Large intestine (tissue), 12 donors: ENCODE data around the gene NPTX1. TPM values are rescaled to one million over a fixed set of nuclear protein-coding genes. Genes with fewer than 3 reads are reported as not detected.

Source experiments
- DNase-seq, 2 donors: peaks; one replicate each; pipeline versions ENCODE4 v3.0.0 to v3.0.0-alpha.2; 2013
- H3K27ac ChIP-seq: one replicate; pipeline ENCODE4 v1.5.1; 2013; ENCODE audit warnings: low read length
- H3K27me3 ChIP-seq: 2 replicates; pipeline ENCODE4 v1.6.1; 2013; ENCODE audit warnings: low read length; ENCODE audit not compliant: control insufficient read depth, insufficient read depth
- H3K36me3 ChIP-seq: 2 replicates; pipeline ENCODE4 v1.6.1; 2013; ENCODE audit warnings: low read length; ENCODE audit not compliant: control insufficient read depth, insufficient read depth
- H3K4me1 ChIP-seq: one replicate; pipeline ENCODE4 v1.6.1; 2013; ENCODE audit warnings: low read length; ENCODE audit not compliant: control insufficient read depth, insufficient read depth
- H3K4me3 ChIP-seq: one replicate; pipeline ENCODE4 v1.5.1; 2013; ENCODE audit warnings: low read length
- H3K9me3 ChIP-seq: one replicate; pipeline ENCODE4 v1.6.1; 2013; ENCODE audit warnings: mild to moderate bottlenecking, low read depth, low read length, moderate library complexity; ENCODE audit not compliant: control insufficient read depth
- WGBS: methylation state at CpG from one replicate; pipeline ENCODE4 v1.1.5; 2013; ENCODE audit warnings: low lambda C conversion rate; ENCODE audit not compliant: insufficient coverage; 5-methylcytosine and 5-hydroxymethylcytosine counted together
- long read RNA-seq, 11 donors: transcript quantifications; one replicate each; lab custom pipeline, GENCODE V29; 2026
- polyA plus RNA-seq: library from polyadenylated mRNA; unstranded; fragments of 120-200 nt; gene quantifications from one replicate; pipeline ENCODE4 v1.2.1, GENCODE V29; 2013

Gene NPTX1, protein sequence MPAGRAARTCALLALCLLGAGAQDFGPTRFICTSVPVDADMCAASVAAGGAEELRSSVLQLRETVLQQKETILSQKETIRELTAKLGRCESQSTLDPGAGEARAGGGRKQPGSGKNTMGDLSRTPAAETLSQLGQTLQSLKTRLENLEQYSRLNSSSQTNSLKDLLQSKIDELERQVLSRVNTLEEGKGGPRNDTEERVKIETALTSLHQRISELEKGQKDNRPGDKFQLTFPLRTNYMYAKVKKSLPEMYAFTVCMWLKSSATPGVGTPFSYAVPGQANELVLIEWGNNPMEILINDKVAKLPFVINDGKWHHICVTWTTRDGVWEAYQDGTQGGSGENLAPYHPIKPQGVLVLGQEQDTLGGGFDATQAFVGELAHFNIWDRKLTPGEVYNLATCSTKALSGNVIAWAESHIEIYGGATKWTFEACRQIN
- 1.3 TPM for polyA plus RNA-seq
- long read RNA-seq, donor 1: 0 reads
- long read RNA-seq, donor 2, full-length matches to known transcripts: 1 of 1 reads
- long read RNA-seq, donor 2, partial matches to known transcripts: 0 of 1 reads
- long read RNA-seq, donor 2, other reads (novel, unspliced or antisense): 0 of 1 reads
- long read RNA-seq, donor 3: 0 reads
- long read RNA-seq, donor 4: 0 reads
- long read RNA-seq, donor 5: 0 reads
- long read RNA-seq, donor 6: 0 reads
- long read RNA-seq, donor 7, full-length matches to known transcripts: 2 of 2 reads
- long read RNA-seq, donor 7, partial matches to known transcripts: 0 of 2 reads
- long read RNA-seq, donor 7, other reads (novel, unspliced or antisense): 0 of 2 reads
- long read RNA-seq, donor 8, full-length matches to known transcripts: 1 of 1 reads
- long read RNA-seq, donor 8, partial matches to known transcripts: 0 of 1 reads
- long read RNA-seq, donor 8, other reads (novel, unspliced or antisense): 0 of 1 reads
- long read RNA-seq, donor 9: 0 reads
- long read RNA-seq, donor 10: 0 reads
- long read RNA-seq, donor 11: 0 reads

DNA sequence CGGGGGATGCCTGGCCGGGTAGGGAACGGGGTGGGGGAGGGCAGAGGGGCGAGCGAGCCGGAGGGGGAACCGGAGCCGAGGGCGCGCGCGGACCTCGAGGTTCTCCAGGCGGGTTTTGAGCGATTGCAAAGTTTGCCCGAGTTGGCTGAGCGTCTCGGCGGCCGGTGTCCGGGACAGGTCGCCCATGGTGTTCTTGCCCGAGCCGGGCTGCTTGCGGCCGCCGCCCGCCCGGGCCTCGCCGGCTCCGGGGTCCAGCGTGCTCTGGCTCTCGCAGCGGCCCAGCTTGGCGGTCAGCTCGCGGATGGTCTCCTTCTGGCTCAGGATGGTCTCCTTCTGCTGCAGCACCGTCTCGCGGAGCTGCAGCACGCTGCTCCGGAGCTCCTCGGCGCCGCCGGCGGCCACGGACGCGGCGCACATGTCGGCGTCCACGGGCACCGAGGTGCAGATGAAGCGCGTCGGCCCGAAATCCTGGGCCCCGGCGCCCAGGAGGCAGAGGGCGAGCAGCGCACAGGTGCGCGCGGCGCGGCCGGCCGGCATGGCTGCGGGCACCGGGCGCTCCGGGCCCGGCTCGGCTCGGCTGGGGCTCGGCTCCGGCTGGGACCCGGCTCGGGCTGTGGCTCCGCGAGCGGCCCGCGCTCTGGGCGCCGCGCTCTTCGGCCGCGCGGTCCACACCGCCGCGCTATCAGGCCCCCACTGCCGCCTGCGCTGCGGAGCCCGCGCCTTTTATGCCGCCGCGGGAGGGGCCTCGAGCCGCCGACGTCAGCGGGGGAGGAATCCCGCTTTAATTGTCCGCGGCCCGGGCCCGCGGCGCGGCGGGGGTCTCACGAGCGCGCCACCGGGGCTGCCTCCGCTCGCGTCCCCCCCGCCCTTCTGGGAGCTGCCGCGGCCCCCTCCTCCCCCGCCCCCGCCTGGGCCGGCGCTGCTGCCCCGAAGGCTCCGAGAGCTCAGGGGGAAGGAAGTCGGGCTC, at the start of gene NPTX1:
Gene NPTX1, minus strand, starts transcription at position 698 of the 967 bp plus-strand sequence. Its CDS starts 161 bp downstream, at position 537.
- H3K9me3 ChIP-seq: peaks cover 4% of the 10 kb centered on the region
- no peak within 1 kb of the TSS for H3K27ac ChIP-seq
- H3K27me3 ChIP-seq: peaks cover 92% of the 10 kb centered on the region
- H3K36me3 ChIP-seq: no peaks in the 10 kb centered on the region
- no peak within 1 kb of the TSS for H3K4me3 ChIP-seq
- WGBS: no CpG with 5 or more reads among the region's 136 CpGs
- H3K4me1 ChIP-seq: no peaks in the 10 kb centered on the region
- DNase-seq: no peak

DNA sequence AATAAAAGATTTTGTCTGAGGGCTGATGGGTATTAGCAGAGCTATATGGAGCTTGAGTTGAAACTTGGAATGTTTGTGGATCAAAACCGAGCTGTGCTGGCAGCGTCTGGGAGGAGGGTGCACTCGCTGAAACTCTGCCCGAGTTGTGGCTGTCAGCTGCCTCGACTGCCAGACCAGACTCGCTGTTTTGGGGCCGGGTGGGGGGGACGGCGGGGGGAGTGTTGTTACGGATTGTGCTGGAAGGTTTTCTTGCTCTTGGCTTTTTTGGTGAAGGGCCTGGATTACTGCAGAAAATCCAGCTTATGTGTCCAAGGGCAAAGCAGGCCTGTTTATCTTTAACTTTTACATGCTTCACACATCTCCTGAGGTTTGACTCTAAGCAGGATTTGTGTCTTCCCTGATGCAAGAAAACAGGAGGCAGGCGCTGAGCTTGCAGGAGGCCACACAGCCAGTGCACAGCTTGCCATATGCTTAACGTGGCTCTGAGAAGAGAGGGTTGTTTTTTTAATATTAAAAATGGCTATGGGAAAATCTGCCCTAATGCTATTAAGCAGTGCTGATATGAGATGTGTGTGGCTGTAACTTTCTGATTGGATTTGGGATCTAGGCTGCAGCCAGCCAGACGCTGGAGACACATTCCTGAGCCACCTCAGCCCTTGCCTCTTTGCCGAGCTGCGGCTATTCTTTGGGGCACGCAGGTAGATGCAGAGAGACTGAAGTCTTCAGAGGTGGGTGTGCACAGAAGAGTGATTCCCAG, 47.7 kb upstream of the NPTX1 start:
- WGBS: no CpG with 5 or more reads among the region's 16 CpGs

DNA sequence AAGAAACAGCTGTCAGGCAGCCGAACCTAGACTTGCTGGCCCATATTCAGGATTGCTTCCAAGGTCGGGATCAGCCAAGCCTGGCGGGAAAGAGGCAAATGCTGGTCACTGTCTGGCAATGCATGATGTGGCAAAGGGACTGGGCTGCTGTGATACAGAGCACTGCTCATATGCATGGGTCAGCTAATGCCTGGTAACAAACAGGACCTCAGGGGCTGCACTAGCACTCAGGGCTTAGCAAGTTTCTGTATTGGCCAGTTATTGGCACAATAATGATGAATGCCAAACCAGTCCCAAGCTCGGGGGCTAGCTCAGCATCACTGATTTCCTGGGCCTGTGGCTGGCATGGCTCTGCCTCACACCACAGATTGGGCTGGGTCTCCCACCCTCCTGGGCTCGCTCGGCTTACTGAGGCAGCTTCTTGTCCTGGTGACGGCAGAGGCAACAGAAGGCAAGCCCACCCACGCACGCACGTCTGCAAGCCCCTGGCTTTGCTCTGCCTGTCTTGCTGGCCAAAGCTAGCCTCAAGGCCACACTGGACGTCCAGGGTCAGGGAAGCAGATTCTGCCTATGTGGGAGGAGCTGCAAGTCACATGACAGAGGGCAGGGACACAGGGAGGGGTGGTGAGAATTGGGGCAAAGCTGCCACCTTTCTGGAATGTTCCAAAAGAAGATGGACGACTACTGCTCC, 46.8 kb upstream of the NPTX1 start:
- H3K36me3 ChIP-seq: no peaks in the 10 kb centered on the region
- H3K4me3 ChIP-seq: no peak overlapping the region
- DNase-seq: no peak
- WGBS: no CpG with 5 or more reads among the region's 12 CpGs
- H3K27me3 ChIP-seq: peaks cover 41% of the 10 kb centered on the region
- H3K9me3 ChIP-seq: no peaks in the 10 kb centered on the region
- H3K27ac ChIP-seq: no peak overlapping the region
- H3K4me1 ChIP-seq: no peaks in the 10 kb centered on the region

More for the DNA sequence above, 47.7 kb upstream of the NPTX1 start:
- Histone ChIP-seq H3K4me1 (no peaks in the 10 kb centered on the region), H3K27me3 (peaks cover 46% of the 10 kb centered on the region), H3K9me3 (no peaks in the 10 kb centered on the region), H3K4me3 (no peak overlapping the region), H3K36me3 (no peaks in the 10 kb centered on the region), H3K27ac (no peak overlapping the region)
- no peak for DNase-seq

DNA sequence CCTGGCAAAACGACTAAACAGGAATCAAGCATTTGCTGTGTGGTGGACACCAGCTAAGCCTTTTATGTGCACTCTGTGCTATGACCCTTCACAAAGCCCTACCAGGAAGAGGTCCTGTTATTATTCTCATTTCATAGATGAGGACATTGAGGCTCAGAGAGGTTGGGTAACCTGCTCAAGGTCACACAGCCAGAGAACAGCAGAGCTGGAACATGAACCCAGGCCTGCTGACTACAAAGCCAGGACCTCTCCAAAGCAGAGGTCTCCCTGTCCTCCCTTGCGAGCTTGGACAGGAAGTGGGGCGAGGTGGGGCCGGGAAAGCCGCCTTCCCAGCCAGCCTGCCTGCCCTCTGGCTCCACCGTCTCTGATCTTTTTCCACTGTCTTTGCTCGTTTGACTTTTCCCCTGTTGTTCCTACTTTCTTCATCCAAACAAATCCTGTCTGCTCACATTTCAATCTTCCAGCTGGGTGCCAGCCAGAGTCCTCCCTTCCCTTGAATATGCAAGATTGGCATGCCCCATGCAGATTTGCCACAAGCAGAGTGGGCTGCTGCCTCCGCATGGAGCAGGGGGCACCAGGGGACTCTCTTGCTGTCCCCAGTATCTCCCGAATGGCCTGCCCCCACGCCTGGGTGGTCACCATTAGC, 44.5 kb upstream of the NPTX1 start:
- Histone ChIP-seq H3K4me3 (no peak overlapping the region), H3K27me3 (peaks cover 26% of the 10 kb centered on the region), H3K36me3 (no peaks in the 10 kb centered on the region), H3K9me3 (no peaks in the 10 kb centered on the region), H3K4me1 (no peaks in the 10 kb centered on the region), H3K27ac (no peak overlapping the region)
- no peak for DNase-seq
- 33% methylated on average over 1 of the region's 10 CpGs for WGBS

DNA sequence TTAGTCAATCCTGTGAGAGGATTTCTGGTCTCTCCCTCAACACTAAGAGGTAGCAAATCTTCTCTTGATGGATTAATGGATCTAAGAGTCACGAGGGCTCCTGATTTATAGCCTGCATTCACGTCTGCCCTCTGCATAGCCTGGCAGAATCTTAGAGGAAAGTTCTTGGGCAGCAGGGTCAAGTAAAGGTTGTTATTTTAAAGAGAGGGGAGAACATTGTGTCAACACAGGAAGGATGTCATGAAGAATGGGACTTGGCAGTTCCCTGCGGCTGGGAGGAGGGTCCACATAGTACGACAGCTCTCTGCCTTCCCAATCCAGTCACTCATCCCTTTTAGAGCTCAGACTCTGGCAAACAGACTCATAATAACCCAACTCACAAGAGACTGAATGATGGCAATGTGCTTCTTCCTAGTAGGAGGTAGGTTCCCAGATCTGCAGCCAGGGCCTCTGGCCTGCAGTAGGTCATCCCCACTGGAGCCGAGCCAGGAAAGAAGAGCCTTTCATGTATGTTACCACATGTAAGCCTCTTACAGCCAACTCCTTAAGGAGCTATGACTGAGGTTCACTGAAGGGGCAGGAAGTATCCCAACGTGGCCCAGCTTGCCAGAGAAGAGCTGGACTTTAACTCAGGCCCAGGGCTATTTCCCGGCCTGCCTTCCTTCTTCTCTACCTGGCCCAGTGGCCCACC, 42.8 kb upstream of the NPTX1 start:
- no CpG with 5 or more reads among the region's 7 CpGs for WGBS
- no peak overlapping the region for H3K27ac ChIP-seq
- DNase-seq: no peak

DNA sequence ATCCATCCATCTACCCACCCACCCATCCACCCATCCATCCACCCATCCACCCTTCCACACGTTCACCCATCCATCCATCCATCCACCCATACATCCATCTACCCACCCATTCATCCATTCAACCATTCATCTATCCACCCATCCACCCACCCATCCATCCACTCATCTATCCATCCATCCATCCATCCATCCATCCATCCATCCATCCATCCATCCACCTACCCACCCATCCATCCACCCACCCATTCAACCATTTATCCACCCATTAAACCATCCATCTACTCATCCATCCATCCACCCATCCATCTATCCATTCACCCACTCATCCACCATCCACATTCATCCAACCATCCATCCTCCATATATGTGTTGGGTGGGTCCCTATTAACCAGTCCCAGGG, 42.0 kb upstream of the NPTX1 start:
- no peak overlapping the region for H3K4me3 ChIP-seq
- no peak for DNase-seq
- 100% methylated on average over 1 of the region's 1 CpG for WGBS
- H3K4me1 ChIP-seq: no peaks in the 10 kb centered on the region
- H3K27ac ChIP-seq: no peak overlapping the region
- no peaks in the 10 kb centered on the region for H3K36me3 ChIP-seq
- peaks cover 17% of the 10 kb centered on the region for H3K27me3 ChIP-seq
- no peaks in the 10 kb centered on the region for H3K9me3 ChIP-seq

More for the DNA sequence above, 42.8 kb upstream of the NPTX1 start:
- H3K9me3 ChIP-seq: no peaks in the 10 kb centered on the region
- no peak overlapping the region for H3K4me3 ChIP-seq
- H3K27me3 ChIP-seq: peaks cover 16% of the 10 kb centered on the region
- H3K36me3 ChIP-seq: no peaks in the 10 kb centered on the region
- H3K4me1 ChIP-seq: no peaks in the 10 kb centered on the region

DNA sequence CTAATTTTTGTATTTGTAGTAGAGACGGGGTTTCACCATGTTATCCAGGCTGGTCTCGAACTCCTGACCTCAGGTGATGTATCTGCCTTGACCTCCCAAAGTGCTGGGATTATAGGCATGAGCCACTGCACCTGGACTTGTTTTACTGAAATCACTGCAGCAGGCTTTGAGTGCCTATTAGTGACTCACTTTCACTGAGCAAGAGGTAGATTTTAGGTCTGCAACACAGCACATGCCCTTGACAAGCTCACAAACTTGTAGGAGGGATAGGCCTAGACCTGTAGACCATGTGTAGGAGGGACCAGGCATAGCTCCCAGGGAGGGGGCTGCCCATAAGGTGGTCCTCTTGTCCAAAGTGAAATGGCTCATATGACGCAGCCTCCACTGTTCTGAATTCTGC, 41.2 kb upstream of the NPTX1 start:
- Histone ChIP-seq H3K36me3 (no peaks in the 10 kb centered on the region), H3K4me3 (no peak overlapping the region), H3K27me3 (peaks cover 17% of the 10 kb centered on the region), H3K27ac (no peak overlapping the region), H3K9me3 (no peaks in the 10 kb centered on the region), H3K4me1 (no peaks in the 10 kb centered on the region)
- 100% methylated on average over 1 of the region's 3 CpGs for WGBS
- DNase-seq: no peak

DNA sequence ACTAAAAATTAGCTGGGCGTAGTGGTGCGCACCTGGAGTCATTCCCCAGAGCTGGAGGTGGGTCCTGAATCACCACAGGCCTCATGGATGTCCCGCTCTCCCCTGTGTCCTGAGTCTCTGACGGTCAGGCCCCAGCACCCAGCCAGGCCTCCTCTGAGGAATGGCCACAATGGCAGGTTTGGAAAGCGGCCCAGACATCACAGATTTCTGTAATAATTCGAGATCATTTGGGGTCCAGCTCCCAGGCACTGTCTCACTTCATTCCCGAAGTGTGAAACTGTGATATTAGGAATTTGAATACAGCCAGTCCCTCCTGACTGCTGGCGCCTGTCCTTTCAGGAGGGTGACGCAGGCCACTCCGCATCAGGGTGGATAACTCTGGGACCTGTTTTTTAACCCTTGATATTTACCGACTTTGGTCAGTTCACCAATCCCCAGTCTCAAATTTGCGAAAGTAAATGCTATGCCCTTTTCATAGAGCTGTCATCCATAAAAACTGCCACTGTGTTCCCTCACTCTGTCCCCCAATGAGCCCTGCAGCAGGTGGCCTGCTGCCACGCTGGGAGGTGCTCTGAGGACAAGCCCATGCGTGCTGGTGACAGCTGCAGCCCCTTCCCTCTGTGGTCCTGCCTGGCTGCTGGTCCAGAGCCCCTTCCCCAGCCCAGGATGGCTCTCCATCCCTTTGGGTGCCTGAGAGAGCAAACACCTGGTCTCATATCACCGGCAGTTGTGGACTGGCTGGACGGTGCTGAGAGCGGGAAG, 39.9 kb upstream of the NPTX1 start:
- no peaks in the 10 kb centered on the region for H3K36me3 ChIP-seq
- no peak overlapping the region for H3K27ac ChIP-seq
- peaks cover 26% of the 10 kb centered on the region for H3K27me3 ChIP-seq
- DNase-seq: no peak
- no CpG with 5 or more reads among the region's 17 CpGs for WGBS
- no peaks in the 10 kb centered on the region for H3K4me1 ChIP-seq
- H3K9me3 ChIP-seq: peaks cover 3% of the 10 kb centered on the region
- H3K4me3 ChIP-seq: no peak overlapping the region
